ENCODE results near the gene SLC39A8. TPM values are rescaled to one million over a fixed set of nuclear protein-coding genes. Genes with fewer than 3 reads are reported as not detected.

Gene SLC39A8
- total and polyA plus RNA-seq, 2 donors: 8.1 to 25.3 TPM

DNA sequence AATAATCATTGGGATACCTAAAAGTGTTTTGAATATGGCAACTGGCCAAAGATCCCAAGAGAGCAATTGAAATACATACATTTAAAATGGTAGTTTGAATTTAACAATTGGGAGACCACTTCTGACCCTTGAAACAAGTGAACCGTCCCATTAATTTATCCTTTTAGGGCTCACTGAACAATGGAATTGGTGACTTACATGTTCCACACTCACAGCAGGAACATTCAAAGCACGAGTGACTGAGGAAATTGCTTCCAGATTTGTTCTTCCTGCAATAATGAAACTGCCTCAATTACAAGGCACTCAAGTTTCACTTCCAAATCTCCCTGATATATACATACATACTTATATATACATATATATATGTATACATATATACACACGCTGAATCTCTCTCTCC is 20.6 kb downstream of the SLC39A8 start:
- DNase-seq (ENCODE audit: extremely low spot score): no peak
- WGBS: 41% methylated on average over 3 of the region's 3 CpGs

DNA sequence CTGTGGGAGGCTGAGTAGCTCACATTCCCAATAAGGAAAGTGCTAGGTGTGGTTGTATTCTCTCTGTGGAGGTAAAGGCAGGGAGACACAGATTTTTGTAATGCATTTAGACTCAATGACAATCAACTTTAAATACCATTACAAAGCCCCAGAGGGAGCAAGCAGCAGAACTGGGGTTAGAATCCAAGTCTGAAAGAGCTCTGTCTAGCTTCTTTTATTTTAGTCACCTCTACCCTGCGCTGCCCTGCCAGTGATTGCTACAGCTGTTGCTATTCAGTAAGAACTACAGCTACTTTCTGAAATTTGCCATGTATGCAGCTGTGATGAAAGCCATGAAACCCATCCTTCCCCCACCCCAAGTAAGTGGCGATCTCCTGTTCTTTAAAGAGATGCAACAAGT is 22.5 kb downstream of the SLC39A8 start:
- 98% methylated on average over 2 of the region's 2 CpGs for WGBS
- no peak for DNase-seq (ENCODE audit: extremely low spot score)
- H3K36me3 ChIP-seq (ENCODE audit: insufficient read depth): no peaks in the 10 kb centered on the region

More for the DNA sequence above, 20.6 kb downstream of the SLC39A8 start:
- no peak overlapping the region for H3K27ac ChIP-seq (ENCODE audit: low read depth)
- no peaks in the 10 kb centered on the region for H3K36me3 ChIP-seq (ENCODE audit: insufficient read depth)
- H3K4me1 ChIP-seq (ENCODE audit: insufficient read depth): no peaks in the 10 kb centered on the region
- no peak overlapping the region for H3K4me3 ChIP-seq (ENCODE audit: low read depth, low read length)

DNA sequence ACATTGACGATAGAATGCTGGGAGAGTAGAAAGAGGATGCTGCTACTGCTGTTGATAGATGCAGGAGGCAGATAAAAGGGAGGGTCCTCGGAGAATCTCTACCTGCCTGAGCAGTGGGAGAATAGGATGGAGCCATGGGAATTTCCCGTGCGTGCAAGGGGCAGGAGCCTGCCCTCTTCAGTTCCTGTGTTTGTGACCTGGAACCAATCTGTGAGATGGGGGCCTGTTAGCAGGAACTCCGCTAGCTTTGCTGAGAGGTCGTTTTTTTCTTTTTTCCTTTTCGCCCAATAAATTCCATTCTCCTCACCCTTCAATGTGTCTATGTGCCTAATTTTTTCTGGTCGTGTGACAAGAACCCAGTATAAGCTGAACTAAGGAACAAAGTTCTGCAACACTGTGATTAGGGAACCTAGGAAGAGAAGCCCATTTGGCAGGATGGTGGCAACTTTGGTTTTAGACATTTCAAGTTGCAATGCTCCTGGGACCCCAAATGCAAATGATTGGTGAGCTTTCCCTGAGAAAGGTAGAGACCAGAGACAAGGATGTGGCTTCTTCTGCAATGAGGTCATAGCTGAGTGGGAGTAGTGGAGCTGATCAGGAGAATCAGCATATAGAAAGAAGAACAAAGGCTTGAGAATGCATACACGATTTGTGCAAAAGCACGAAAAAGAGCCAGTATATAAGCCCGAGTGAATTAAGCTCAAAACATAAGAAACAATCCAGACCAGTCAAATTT is 23.9 kb downstream of the SLC39A8 start:
- WGBS: 91% methylated on average over 11 of the region's 11 CpGs
- Histone ChIP-seq H3K27ac (ENCODE audit: low read depth) (no peak overlapping the region), H3K4me3 (ENCODE audit: low read depth, low read length) (no peak overlapping the region), H3K4me1 (ENCODE audit: insufficient read depth) (peaks cover 1% of the 10 kb centered on the region), H3K36me3 (ENCODE audit: insufficient read depth) (no peaks in the 10 kb centered on the region)
- DNase-seq (ENCODE audit: extremely low spot score): no peak

More for the DNA sequence above, 22.5 kb downstream of the SLC39A8 start:
- Histone ChIP-seq H3K4me3 (ENCODE audit: low read depth, low read length) (no peak overlapping the region), H3K27ac (ENCODE audit: low read depth) (no peak overlapping the region), H3K4me1 (ENCODE audit: insufficient read depth) (peaks cover 1% of the 10 kb centered on the region)

DNA sequence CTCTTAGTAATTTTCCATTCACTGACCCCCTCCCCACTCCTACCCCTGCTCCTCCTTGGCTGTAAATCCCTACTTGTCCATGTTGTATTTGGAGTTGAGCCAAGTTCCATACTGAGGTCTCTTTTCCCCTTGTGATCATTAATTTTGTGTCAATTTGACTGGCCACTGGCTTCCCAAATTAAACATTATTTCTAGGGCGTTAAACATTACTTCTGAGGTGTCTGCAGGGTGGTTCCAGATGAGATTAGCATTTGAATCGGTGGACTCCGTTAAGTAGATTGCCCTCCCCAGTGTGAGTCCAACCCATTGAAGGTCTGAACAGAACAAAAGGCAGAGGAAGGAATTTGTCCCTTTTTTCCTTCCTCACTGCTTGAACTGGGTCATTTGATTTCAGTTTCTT is 25.7 kb downstream of the SLC39A8 start:
- H3K4me1 ChIP-seq (ENCODE audit: insufficient read depth): peaks cover 1% of the 10 kb centered on the region
- 66% methylated on average over 3 of the region's 3 CpGs for WGBS
- no peak overlapping the region for H3K27ac ChIP-seq (ENCODE audit: low read depth)
- no peak for DNase-seq (ENCODE audit: extremely low spot score)
- H3K36me3 ChIP-seq (ENCODE audit: insufficient read depth): no peaks in the 10 kb centered on the region
- H3K4me3 ChIP-seq (ENCODE audit: low read depth, low read length): no peak overlapping the region

DNA sequence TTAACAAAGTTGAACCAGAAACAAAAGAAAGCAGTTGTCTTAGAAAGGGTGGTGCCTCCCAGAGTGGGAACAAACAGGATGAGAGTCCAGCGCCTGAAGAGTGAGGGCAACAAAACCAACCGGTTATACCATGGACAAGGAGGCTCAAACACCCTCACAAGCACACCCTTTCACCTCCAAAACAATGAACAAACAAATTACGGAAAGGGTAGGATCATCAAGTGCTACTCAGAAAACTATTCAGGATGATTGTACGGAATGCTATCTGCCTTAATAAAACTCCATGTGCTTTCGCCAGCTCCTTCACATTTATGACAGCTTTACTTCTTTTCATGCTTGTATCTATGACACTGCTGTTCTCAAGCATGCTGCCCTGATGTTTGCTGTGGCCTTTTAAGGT is 26.8 kb downstream of the SLC39A8 start:
- no peak overlapping the region for H3K4me3 ChIP-seq (ENCODE audit: low read depth, low read length)
- no peak for DNase-seq (ENCODE audit: extremely low spot score)
- no peaks in the 10 kb centered on the region for H3K36me3 ChIP-seq (ENCODE audit: insufficient read depth)
- H3K27ac ChIP-seq (ENCODE audit: low read depth): no peak overlapping the region
- H3K4me1 ChIP-seq (ENCODE audit: insufficient read depth): peaks cover 1% of the 10 kb centered on the region
- 53% methylated on average over 5 of the region's 5 CpGs for WGBS

DNA sequence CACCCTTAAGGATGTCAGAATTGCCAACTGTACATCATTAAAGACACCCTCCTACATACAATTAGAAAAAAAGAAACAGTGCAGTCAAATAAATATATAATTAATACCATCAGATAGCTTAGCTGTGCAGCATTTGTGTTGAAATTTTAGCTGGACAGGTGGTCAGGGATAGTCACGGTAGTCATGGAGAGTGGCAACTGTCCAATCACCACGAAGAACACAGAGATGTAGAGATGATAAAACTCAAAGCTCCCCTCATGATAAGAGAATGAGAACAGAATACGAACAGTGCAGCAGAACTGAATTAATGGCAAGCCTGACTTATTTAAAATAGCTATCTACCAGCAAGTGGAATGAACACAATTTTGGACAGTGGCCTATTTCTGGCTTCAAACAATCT is 27.2 kb downstream of the SLC39A8 start:
- no peak for DNase-seq (ENCODE audit: extremely low spot score)
- H3K27ac ChIP-seq (ENCODE audit: low read depth): no peak overlapping the region
- WGBS: 34% methylated on average over 3 of the region's 3 CpGs
- H3K4me1 ChIP-seq (ENCODE audit: insufficient read depth): peaks cover 1% of the 10 kb centered on the region
- no peaks in the 10 kb centered on the region for H3K36me3 ChIP-seq (ENCODE audit: insufficient read depth)
- no peak overlapping the region for H3K4me3 ChIP-seq (ENCODE audit: low read depth, low read length)

DNA sequence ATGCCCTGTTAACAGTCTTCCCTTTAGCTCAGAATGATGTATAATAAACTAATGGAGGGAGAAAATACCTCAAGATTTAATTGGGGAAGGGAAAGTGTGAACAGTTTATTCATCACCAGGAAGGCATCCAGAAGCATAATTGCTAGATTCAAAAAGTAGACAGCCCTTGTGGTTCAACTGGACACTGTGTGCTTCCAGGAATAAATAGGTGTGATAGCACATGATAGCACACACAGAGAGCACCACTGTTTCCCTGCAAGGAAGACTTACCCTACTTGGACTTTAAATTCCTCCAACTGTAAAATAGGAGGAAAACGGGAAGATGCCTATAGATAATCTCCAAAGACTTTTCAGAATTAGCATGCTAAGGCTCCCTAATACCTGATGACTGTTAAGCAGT is 27.8 kb downstream of the SLC39A8 start:
- 59% methylated on average over 1 of the region's 1 CpG for WGBS
- Histone ChIP-seq H3K4me3 (ENCODE audit: low read depth, low read length) (no peak overlapping the region), H3K27ac (ENCODE audit: low read depth) (no peak overlapping the region), H3K36me3 (ENCODE audit: insufficient read depth) (no peaks in the 10 kb centered on the region), H3K4me1 (ENCODE audit: insufficient read depth) (peaks cover 1% of the 10 kb centered on the region)
- no peak for DNase-seq (ENCODE audit: extremely low spot score)

DNA sequence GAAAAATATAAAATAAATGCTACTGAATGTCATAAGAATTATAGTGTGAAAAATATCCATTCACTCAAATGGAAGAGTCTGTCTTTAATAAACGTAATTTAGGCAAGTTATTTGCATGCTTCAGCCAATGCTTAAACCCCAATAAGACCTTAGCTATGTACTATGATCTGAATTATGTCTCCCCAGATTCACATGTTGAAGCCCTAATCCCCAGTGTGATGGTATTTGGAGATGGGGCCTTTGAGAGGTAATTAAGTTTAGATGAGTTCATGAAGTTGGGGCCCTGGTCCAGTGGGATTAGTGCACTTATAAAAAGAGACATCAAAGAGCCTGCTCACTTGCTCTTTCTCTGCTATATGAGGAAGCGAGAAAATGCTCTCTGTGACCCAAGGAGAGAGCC is 28.7 kb downstream of the SLC39A8 start:
- H3K4me3 ChIP-seq (ENCODE audit: low read depth, low read length): no peak overlapping the region
- H3K4me1 ChIP-seq (ENCODE audit: insufficient read depth): peaks cover 1% of the 10 kb centered on the region
- 94% methylated on average over 2 of the region's 2 CpGs for WGBS
- no peaks in the 10 kb centered on the region for H3K36me3 ChIP-seq (ENCODE audit: insufficient read depth)
- no peak for DNase-seq (ENCODE audit: extremely low spot score)
- H3K27ac ChIP-seq (ENCODE audit: low read depth): no peak overlapping the region

DNA sequence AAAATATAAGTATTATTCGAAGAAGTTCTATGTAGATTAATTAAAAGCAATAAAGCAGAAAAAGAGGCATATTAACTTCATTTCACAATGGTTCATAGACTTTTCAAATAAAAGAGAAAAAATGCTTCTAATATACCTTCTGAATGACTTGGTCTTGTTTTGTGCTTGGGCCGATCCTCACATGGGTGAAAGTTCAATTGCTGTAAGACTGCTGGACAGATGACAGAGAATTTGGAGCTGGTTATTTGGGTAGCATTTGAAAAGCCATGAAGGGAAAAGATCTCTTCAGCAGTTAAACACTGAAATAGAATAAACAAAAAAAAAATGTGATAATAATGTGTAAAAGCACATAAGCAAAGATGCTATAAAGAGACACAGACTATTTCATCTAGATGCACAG is 29.8 kb downstream of the SLC39A8 start:
- Histone ChIP-seq H3K27ac (ENCODE audit: low read depth) (no peak overlapping the region), H3K4me3 (ENCODE audit: low read depth, low read length) (no peak overlapping the region), H3K4me1 (ENCODE audit: insufficient read depth) (peaks cover 1% of the 10 kb centered on the region), H3K36me3 (ENCODE audit: insufficient read depth) (no peaks in the 10 kb centered on the region)
- 88% methylated on average over 2 of the region's 2 CpGs for whole genome bisulfite sequencing
- DNase-seq (ENCODE audit: extremely low spot score): no peak

DNA sequence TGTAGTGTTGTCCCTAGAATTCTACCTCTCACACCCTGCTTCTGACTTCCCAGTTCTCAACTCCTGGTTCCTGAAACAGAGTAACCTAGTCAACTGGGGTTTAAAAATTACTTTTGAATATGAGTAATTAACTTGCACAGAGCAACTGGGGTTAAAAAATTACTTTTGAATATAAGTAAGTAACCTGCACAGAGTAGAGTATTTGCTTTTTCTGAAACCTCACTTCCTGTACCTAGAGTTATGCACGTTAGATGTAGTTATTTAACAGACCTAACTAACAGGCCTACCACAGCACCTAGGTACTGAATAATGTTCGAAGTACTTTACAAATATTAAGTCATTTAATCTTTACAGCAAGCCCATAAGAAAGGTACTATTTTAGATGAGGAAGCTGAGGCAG is 32.9 kb downstream of the SLC39A8 start:
- Histone ChIP-seq H3K4me1 (ENCODE audit: insufficient read depth) (no peaks in the 10 kb centered on the region), H3K36me3 (ENCODE audit: insufficient read depth) (no peaks in the 10 kb centered on the region), H3K4me3 (ENCODE audit: low read depth, low read length) (no peak overlapping the region), H3K27ac (ENCODE audit: low read depth) (no peak overlapping the region)
- no peak for DNase-seq (ENCODE audit: extremely low spot score)
- WGBS: 89% methylated on average over 2 of the region's 2 CpGs

DNA sequence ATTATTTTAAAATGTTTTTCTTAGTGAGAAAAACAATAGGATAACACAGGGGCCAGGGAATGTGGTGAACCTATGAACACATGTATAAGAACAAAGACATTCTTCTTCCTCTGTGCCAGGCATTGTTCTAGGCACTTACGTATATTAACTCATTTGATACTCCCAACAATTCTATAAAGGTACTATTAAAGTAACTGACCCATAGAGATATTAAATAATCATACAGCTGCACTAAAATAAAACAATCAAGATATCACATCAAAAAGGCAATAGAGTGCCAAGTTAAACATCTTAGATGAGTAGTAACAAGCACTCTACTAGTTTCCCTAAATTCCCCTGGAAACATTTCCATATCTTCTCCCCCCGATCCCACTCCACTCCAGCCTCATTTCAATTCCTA is 33.4 kb downstream of the SLC39A8 start:
- Histone ChIP-seq H3K4me1 (ENCODE audit: insufficient read depth) (no peaks in the 10 kb centered on the region), H3K4me3 (ENCODE audit: low read depth, low read length) (no peak overlapping the region), H3K36me3 (ENCODE audit: insufficient read depth) (no peaks in the 10 kb centered on the region), H3K27ac (ENCODE audit: low read depth) (no peak overlapping the region)
- WGBS: 73% methylated on average over 2 of the region's 2 CpGs
- DNase-seq (ENCODE audit: extremely low spot score): no peak

DNA sequence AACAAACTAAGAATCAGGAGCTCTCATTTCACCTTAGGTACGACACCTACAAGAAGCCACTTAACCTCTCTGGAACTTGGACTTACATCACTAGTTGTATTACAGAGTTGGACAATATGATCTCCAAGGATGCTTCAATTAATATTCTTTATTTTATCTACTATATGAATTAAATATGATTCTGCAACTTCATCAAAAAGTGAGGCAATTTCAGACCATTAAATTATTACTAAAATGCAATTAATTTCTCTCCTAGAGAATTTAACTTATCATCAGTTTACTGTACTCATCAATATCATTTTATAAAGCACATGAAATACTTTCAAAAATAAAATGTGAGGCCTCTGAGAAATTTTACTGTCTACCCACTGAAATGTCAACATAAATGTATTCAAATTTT is 33.9 kb downstream of the SLC39A8 start:
- no peak for DNase-seq (ENCODE audit: extremely low spot score)
- WGBS: 96% methylated on average over 1 of the region's 1 CpG
- Histone ChIP-seq H3K4me3 (ENCODE audit: low read depth, low read length) (no peak overlapping the region), H3K27ac (ENCODE audit: low read depth) (no peak overlapping the region), H3K36me3 (ENCODE audit: insufficient read depth) (no peaks in the 10 kb centered on the region), H3K4me1 (ENCODE audit: insufficient read depth) (no peaks in the 10 kb centered on the region)

DNA sequence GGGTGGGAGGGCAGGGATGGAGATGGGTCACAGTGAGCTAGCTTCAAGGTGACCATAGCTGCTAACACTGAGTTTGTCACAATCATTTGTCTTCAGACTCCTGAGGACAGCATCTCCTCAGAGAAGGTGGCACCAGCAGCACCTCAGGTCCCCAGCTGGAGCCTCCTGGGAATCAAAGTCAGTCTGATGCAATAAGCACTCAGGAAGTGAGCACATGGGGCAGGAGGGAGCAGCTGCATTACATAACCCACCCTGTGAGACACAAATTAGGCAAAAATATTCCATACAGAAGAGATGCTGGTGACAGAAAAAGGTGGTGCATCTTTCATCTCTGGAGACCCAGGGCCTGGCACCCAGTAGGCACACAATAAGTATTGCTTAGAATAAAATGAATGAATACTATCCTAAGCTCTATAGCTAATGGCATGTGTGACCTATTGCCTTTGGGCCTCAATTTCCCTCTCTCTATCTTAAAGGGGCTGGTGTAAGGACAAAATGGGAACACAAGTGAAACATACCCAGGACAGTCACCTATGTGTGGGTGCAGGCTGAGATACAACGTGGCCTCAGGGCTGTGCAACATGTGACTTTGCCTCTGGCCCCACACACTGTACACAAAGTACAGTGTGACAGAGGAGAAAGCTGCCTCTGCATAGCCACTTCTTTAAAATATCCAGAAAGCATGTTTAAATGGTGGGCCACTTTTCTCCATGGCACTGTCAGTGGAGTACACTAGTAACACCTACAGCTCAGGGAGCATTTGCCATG is 37.1 kb downstream of the SLC39A8 start:
- H3K36me3 ChIP-seq (ENCODE audit: insufficient read depth): no peaks in the 10 kb centered on the region
- H3K27ac ChIP-seq (ENCODE audit: low read depth): no peak overlapping the region
- no peak overlapping the region for H3K4me3 ChIP-seq (ENCODE audit: low read depth, low read length)
- no peaks in the 10 kb centered on the region for H3K4me1 ChIP-seq (ENCODE audit: insufficient read depth)
- 67% methylated on average over 1 of the region's 1 CpG for WGBS
- no peak for DNase-seq (ENCODE audit: extremely low spot score)

DNA sequence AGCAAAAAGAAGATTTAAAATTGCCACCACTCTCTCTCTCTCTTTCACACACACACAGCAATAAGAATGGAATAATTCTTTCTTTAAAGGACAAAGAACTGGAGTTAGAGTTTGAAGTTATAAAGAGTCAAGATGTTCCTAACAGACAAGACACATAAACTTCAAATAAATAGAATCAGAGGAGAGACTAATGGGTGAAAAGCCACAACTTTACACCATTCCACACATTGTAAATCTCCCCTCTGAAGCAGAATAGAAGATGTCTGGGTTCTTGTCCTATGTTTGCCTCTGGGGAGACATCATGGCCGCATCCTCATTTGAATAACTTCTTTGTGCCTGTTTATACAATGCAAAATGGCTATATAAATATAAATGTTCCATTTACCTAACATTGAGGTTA is 39.6 kb downstream of the SLC39A8 start:
- Histone ChIP-seq H3K36me3 (ENCODE audit: insufficient read depth) (no peaks in the 10 kb centered on the region), H3K4me1 (ENCODE audit: insufficient read depth) (no peaks in the 10 kb centered on the region), H3K4me3 (ENCODE audit: low read depth, low read length) (no peak overlapping the region), H3K27ac (ENCODE audit: low read depth) (no peak overlapping the region)
- WGBS: 95% methylated on average over 1 of the region's 1 CpG
- no peak for DNase-seq (ENCODE audit: extremely low spot score)
